ENCODE measurements around the gene C1GALT1.

DNA sequence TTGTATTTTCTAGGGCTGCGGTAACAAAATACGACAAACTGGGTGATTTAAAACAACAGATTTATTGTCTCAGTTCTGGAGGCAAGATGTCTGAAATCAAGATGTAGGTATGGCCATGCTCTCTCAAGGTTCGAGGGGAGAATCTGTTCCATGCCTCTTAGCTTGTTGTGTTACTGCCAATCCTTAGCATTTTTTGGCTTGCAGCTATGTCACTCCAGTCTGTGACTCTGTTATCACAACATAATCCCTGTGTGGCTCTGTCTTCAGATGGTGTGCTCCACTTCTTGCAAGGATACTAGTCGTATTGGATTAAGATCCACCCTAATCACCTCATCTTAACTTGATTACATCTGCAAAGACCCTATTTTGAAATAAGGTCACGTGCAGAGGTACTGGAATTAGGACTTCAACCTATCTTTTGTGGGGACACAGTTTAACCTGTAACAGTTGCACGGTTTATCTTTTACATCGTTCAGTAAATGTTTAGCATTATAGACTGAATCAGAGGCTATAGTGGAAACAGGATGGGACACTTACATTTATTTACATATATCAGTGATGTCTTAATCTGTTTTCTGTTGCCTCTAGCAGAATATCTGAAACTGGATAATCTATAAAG is 3.1 kb downstream of the C1GALT1 start:
- TF ChIP-seq GATA2 (IDR thresholded peaks at IDR 0.05; ENCODE audit: low read depth, low read length) (no peak), GATA3 (IDR thresholded peaks at IDR 0.05; ENCODE audit: low read depth, low read length) (no peak)
